Tibial artery (tissue), 4 donors: ENCODE data around the gene CHPF2.

ENCODE experiments used
- DNase-seq, 2 donors: peaks; one replicate each; pipeline ENCODE4 v3.0.0-alpha.2; 2019
- H3K27ac ChIP-seq, 2 donors: fragments of 200-600 bp; sonication (generic) in 1 of 2; 1 replicate in 1 of 2; 2 replicates in 1 of 2; pipeline ENCODE4 v1.5.1; 2018 to 2019; ENCODE audit warnings: mild to moderate bottlenecking in 1 of 2
- H3K27me3 ChIP-seq, 2 donors: fragments of 200-600 bp; sonication (generic) in 1 of 2; one replicate each; pipeline versions ENCODE4 v1.5.1 to v1.6.0; 2016 to 2019
- H3K36me3 ChIP-seq, 3 donors: fragments of 200-600 bp; sonication (generic) in 2 of 3; one replicate each; pipeline ENCODE4 v1.5.1; 2016 to 2019; ENCODE audit warnings: mild to moderate bottlenecking in 2 of 3
- H3K4me1 ChIP-seq, 4 donors: fragments of 200-600 bp; sonication (generic) in 2 of 4; 1 replicate in 3 of 4; 2 replicates in 1 of 4; pipeline ENCODE4 v1.5.1; 2016 to 2019
- H3K4me3 ChIP-seq, 2 donors: fragments of 200-600 bp; sonication (generic) in 1 of 2; 1 replicate in 1 of 2; 2 replicates in 1 of 2; pipeline ENCODE4 v1.5.1; 2018 to 2019; ENCODE audit warnings: mild to moderate bottlenecking in 2 of 2
- H3K9me3 ChIP-seq, 3 donors: fragments of 200-600 bp; sonication (generic) in 1 of 3; one replicate each; pipeline ENCODE4 v1.5.1; 2016 to 2019
- CTCF ChIP-seq, 2 experiments: fragments of 200-600 bp in 1 of 2; fragments of 450-650 bp in 1 of 2; IDR thresholded peaks; one replicate each; pipeline ENCODE4 v1.5.1; 2017 to 2019; ENCODE audit warnings: antibody characterized with exemption in 2 of 2, mild to moderate bottlenecking in 1 of 2, moderate library complexity in 1 of 2
- intact Hi-C: fragments of 100-400 bp; cut with DNase I; formaldehyde crosslinking; loops from one replicate; pipeline ENCODE4 v1.15.0; 2023; ENCODE audit warnings: low total_unique reads

The CHPF2 gene

GRCh38 chr7:151229249-151229648, 3.0 kb upstream of the CHPF2 start:
- TF ChIP-seq CTCF (IDR thresholded peaks at IDR 0.05) = no peak
- no peak for DNase-seq
- H3K36me3 ChIP-seq = peaks cover 0 to 9% (median 9%) of the 10 kb centered on the region in 3 donors
- no peak overlapping the region for H3K27ac ChIP-seq
- H3K9me3 ChIP-seq = no peaks in the 10 kb centered on the region
- H3K27me3 ChIP-seq = no peaks in the 10 kb centered on the region
- intact Hi-C loops = no loop called here
- peaks cover 4 to 45% (median 35%) of the 10 kb centered on the region in 4 donors for H3K4me1 ChIP-seq
- no peak overlapping the region for H3K4me3 ChIP-seq

DNA sequence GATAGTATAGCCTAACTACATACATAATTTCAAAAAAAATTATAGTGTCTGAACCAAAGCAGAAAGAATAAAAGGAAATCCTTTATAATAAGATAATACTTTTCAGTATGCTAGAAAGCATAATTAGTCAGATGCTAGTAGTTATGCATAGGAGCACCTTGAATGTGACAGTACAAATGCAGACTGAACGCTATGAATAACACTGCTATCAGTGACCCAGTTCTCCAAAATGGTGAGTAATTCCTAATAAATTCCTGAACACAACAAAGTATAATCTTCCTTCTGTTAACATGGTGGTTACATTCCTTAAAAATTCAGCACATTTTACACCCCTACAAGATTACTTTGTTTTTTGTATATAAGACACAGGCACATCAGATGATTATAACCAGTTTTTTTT, 1.2 kb upstream of the CHPF2 start:
- DNase-seq = no peak

DNA sequence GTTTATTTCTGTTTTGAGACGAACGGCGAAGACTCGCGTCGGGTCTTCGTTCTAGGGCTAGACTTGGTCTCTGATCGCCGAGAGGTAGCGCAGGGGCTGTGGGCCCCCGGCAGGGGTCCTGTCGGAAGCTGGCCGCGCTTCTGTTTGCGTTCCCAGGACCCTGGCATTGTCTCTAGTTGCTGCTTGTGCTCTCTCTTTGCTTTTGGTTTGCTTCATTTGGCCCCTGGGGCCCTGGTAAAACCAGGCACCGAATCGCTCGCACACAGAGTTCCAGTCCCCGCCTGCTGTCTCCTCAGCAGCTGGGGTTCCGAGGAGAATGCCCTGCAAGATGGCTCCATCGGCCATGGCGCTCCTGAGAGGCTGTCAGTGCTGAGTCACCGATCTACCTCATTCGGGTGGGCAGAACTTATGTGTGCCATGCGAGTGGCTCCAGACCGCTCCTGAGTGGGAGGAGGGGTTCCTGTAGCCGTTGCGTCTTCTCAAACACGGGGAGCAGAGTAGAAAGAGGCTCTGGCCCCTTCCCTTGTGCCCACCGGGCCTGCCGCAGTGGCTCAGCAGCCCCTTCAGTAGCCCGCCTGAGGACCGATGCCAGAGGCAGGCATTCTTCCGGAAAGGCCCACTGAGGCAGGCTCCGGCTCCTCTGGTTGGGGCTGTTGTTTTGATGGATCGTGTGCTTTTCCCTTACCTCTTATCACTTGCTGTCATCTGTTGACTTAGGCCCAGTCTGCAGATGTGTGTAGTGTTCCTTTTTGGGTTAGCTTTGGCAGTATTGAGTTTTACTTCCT, 826 bp downstream of the CHPF2 start:
- no peak for TF ChIP-seq CTCF (IDR thresholded peaks at IDR 0.05)
- intact Hi-C loops = no loop called here
- peak overlapping the region; percentile 84 to 87 for H3K27ac ChIP-seq
- H3K27me3 ChIP-seq = no peaks in the 10 kb centered on the region
- H3K9me3 ChIP-seq = no peaks in the 10 kb centered on the region
- peak overlapping the region; percentile 85 to 95 for H3K4me3 ChIP-seq
- peak in 1 of 2 donors; percentile 78 for DNase-seq
- H3K36me3 ChIP-seq = peaks cover 22 to 35% (median 33%) of the 10 kb centered on the region in 3 donors
- H3K4me1 ChIP-seq = peaks cover 0 to 28% (median 21%) of the 10 kb centered on the region in 4 donors

More for the DNA sequence above, 1.2 kb upstream of the CHPF2 start:
- H3K4me1 ChIP-seq = peaks cover 4 to 37% (median 29%) of the 10 kb centered on the region in 4 donors
- H3K9me3 ChIP-seq = no peaks in the 10 kb centered on the region
- peak overlapping the region in 1 of 2 donors; percentile 84 for H3K27ac ChIP-seq
- H3K36me3 ChIP-seq = peaks cover 12 to 14% (median 13%) of the 10 kb centered on the region in 3 donors
- TF ChIP-seq CTCF (IDR thresholded peaks at IDR 0.05) = no peak
- H3K27me3 ChIP-seq = no peaks in the 10 kb centered on the region
- intact Hi-C loops = no loop called here
- no peak overlapping the region for H3K4me3 ChIP-seq

- peak overlapping the region; percentile 84 to 87 for H3K27ac ChIP-seq
- TF ChIP-seq CTCF (IDR thresholded peaks at IDR 0.05) = no peak
- H3K27me3 ChIP-seq = no peaks in the 10 kb centered on the region
- H3K4me3 ChIP-seq = peak overlapping the region; percentile 85 to 95
- DNase-seq = peak in 1 of 2 donors; percentile 60
- no peaks in the 10 kb centered on the region for H3K9me3 ChIP-seq
- H3K4me1 ChIP-seq = peaks cover 0 to 26% (median 20%) of the 10 kb centered on the region in 4 donors
- H3K36me3 ChIP-seq = peaks cover 28 to 41% (median 40%) of the 10 kb centered on the region in 3 donors
- intact Hi-C loops = no loop called here
Observed at GRCh38 chr7:151233804-151234203, 1.5 kb downstream of the CHPF2 start.

- H3K27me3 ChIP-seq = no peaks in the 10 kb centered on the region
- H3K4me3 ChIP-seq = no peak overlapping the region
- no peak overlapping the region for H3K27ac ChIP-seq
- H3K9me3 ChIP-seq = no peaks in the 10 kb centered on the region
- H3K4me1 ChIP-seq = peaks cover 0 to 26% (median 20%) of the 10 kb centered on the region in 4 donors
- DNase-seq = no peak
- no peak for TF ChIP-seq CTCF (IDR thresholded peaks at IDR 0.05)
- peaks cover 42 to 56% (median 53%) of the 10 kb centered on the region in 3 donors for H3K36me3 ChIP-seq
- intact Hi-C loops = no loop called here
Observed at GRCh38 chr7:151235091-151235787, 3.0 kb downstream of the CHPF2 start.
